DND-41 (cell line): ENCODE data around the gene GSKIP.
A peak's percentile ranks its signal among the peaks of the same experiment; 100 is the strongest.

Source experiments
- ATAC-seq: fragments of 200-7000 bp; cut with Tn5 transposase; 3 replicates; pipeline ENCODE4 v1.9.1; 2021; ENCODE audit warnings: low read depth; ENCODE audit not compliant: insufficient read depth
- DNase-seq: peaks from one replicate; pipeline ENCODE4 v3.0.0-alpha.2; 2020
- H2AFZ ChIP-seq: 2 replicates; pipeline ENCODE4 v1.6.0; 2012; ENCODE audit warnings: low read depth, low read length
- H3K27ac ChIP-seq: 2 replicates; pipeline ENCODE4 v1.5.1; 2012; ENCODE audit warnings: low read length, inconsistent platforms
- H3K27me3 ChIP-seq: fragments of 200-600 bp; sonication (generic); 2 replicates; pipeline ENCODE4 v1.6.0; 2012; ENCODE audit warnings: low read length, mild to moderate bottlenecking, inconsistent platforms; ENCODE audit not compliant: insufficient read depth, poor library complexity
- H3K36me3 ChIP-seq: 2 replicates; pipeline ENCODE4 v1.5.1; 2012; ENCODE audit warnings: low read length, inconsistent platforms; ENCODE audit not compliant: insufficient read depth
- H3K4me1 ChIP-seq: 2 replicates; pipeline ENCODE4 v1.5.1; 2012; ENCODE audit warnings: mild to moderate bottlenecking, low read length; ENCODE audit not compliant: insufficient read depth
- H3K4me2 ChIP-seq: 2 replicates; pipeline ENCODE4 v1.6.0; 2012; ENCODE audit warnings: mild to moderate bottlenecking, moderate library complexity, low read length, inconsistent platforms; ENCODE audit not compliant: insufficient read depth
- H3K4me3 ChIP-seq, 2 experiments: fragments of 200-600 bp in 1 of 2; shearing (Covaris generic) in 1 of 2; 2 replicates each; pipeline ENCODE4 v1.5.1; 2012 to 2016; ENCODE audit warnings: inconsistent platforms in 2 of 2, low read length in 2 of 2, mild to moderate bottlenecking in 2 of 2, low read depth in 1 of 2, moderate library complexity in 1 of 2
- H3K79me2 ChIP-seq: 2 replicates; pipeline ENCODE4 v1.6.0; 2012; ENCODE audit warnings: low read length, inconsistent platforms; ENCODE audit not compliant: insufficient read depth
- H3K9ac ChIP-seq: 2 replicates; pipeline ENCODE4 v1.6.0; 2012; ENCODE audit warnings: low read depth, mild to moderate bottlenecking, inconsistent platforms, low read length, moderate library complexity
- H3K9me3 ChIP-seq: 2 replicates; pipeline ENCODE4 v1.5.1; 2012; ENCODE audit warnings: low read length, moderate library complexity, mild to moderate bottlenecking, inconsistent platforms; ENCODE audit not compliant: insufficient read depth, severe bottlenecking
- H4K20me1 ChIP-seq: 2 replicates; pipeline ENCODE4 v1.6.0; 2012; ENCODE audit warnings: low read length; ENCODE audit not compliant: insufficient read depth
- CTCF ChIP-seq: IDR thresholded peaks from 2 replicates; pipeline ENCODE4 v1.5.1; 2012; ENCODE audit warnings: borderline replicate concordance, low read length, moderate library complexity, mild to moderate bottlenecking; ENCODE audit not compliant: poor library complexity, severe bottlenecking; ENCODE audit errors: extremely low read depth
- EZH2 ChIP-seq: IDR thresholded peaks from 3 replicates; pipeline ENCODE4 v1.6.1; 2012; ENCODE audit warnings: borderline replicate concordance, low read depth, mild to moderate bottlenecking, moderate library complexity, low read length, inconsistent platforms; ENCODE audit not compliant: severe bottlenecking

GSKIP gene

GRCh38 chr14:96424109-96424989 lies 61.0 kb downstream of the GSKIP start:
- Histone ChIP-seq H3K27me3 (peaks cover 4% of the 10 kb centered on the region), H3K4me2 (peak overlapping the region; percentile 42), H3K27ac (no peak overlapping the region), H3K36me3 (no peaks in the 10 kb centered on the region), H4K20me1 (no peaks in the 10 kb centered on the region), H3K4me3 (no peak overlapping the region), H2AFZ (peak overlapping the region; percentile 47), H3K4me1 (peaks cover 6% of the 10 kb centered on the region), H3K9ac (no peak overlapping the region), H3K9me3 (no peaks in the 10 kb centered on the region), H3K79me2 (no peaks in the 10 kb centered on the region)
- ATAC-seq: peak; percentile 75
- DNase-seq: peak; percentile 13
- TF ChIP-seq EZH2: no peak
- TF ChIP-seq CTCF: peak; percentile 84

GRCh38 chr14:96434040-96434439 lies 70.7 kb downstream of the GSKIP start:
- no peaks in the 10 kb centered on the region for H4K20me1 ChIP-seq
- H3K9ac ChIP-seq: no peak overlapping the region
- no peaks in the 10 kb centered on the region for H3K36me3 ChIP-seq
- no peak overlapping the region for H2AFZ ChIP-seq
- H3K4me1 ChIP-seq: no peaks in the 10 kb centered on the region
- H3K4me3 ChIP-seq: no peak overlapping the region
- TF ChIP-seq CTCF (no peak), EZH2 (no peak)
- no peaks in the 10 kb centered on the region for H3K27me3 ChIP-seq
- H3K4me2 ChIP-seq: no peak overlapping the region
- no peak for ATAC-seq
- H3K79me2 ChIP-seq: no peaks in the 10 kb centered on the region
- H3K27ac ChIP-seq: no peak overlapping the region
- no peaks in the 10 kb centered on the region for H3K9me3 ChIP-seq
- DNase-seq: no peak
